ENCODE results near the gene CDC42SE2. TPM values are rescaled to one million over a fixed set of nuclear protein-coding genes. Genes with fewer than 3 reads are reported as not detected.
"Not testable (repeated sequence)": the region's sequence is repeated elsewhere in the genome, so short reads cannot be mapped to it uniquely, and the experiment has no call there.

CDC42SE2 gene
- total RNA-seq, 1 donor from 2014 or later: 24.1 TPM

GRCh38 chr5:131250751-131251475 is 12.9 kb upstream of the CDC42SE2 start:
- no peaks in the 10 kb centered on the region for H3K4me1 Mint-ChIP-seq
- no peak overlapping the region for H3K4me3 Mint-ChIP-seq
- H3K9me3 Mint-ChIP-seq: no peaks in the 10 kb centered on the region
- DNase-seq (ENCODE audit: low read depth, low spot score): no peak
- no peak overlapping the region for H3K27ac Mint-ChIP-seq (ENCODE audit: unreplicated experiment)
- no peaks in the 10 kb centered on the region for H3K27me3 Mint-ChIP-seq (ENCODE audit: low read depth)
- H3K36me3 Mint-ChIP-seq (ENCODE audit: low read depth): no peaks in the 10 kb centered on the region
- no peak for TF ChIP-seq CTCF (conservative IDR thresholded peaks at IDR 0.05)

GRCh38 chr5:131252824-131253171 is 11.1 kb upstream of the CDC42SE2 start:
- no peak for TF ChIP-seq CTCF (conservative IDR thresholded peaks at IDR 0.05)
- Mint-ChIP-seq H3K36me3 (ENCODE audit: low read depth) (no peaks in the 10 kb centered on the region), H3K9me3 (no peaks in the 10 kb centered on the region), H3K27me3 (ENCODE audit: low read depth) (no peaks in the 10 kb centered on the region), H3K4me1 (no peaks in the 10 kb centered on the region), H3K27ac (ENCODE audit: unreplicated experiment) (no peak overlapping the region), H3K4me3 (no peak overlapping the region)
- DNase-seq (ENCODE audit: low read depth, low spot score): no peak

- not testable (repeated sequence) for H3K4me3 Mint-ChIP-seq; H3K27me3 Mint-ChIP-seq (ENCODE audit: low read depth); H3K4me1 Mint-ChIP-seq; H3K36me3 Mint-ChIP-seq (ENCODE audit: low read depth); H3K9me3 Mint-ChIP-seq; DNase-seq (ENCODE audit: low read depth, low spot score); H3K27ac Mint-ChIP-seq (ENCODE audit: unreplicated experiment)
Observed at GRCh38 chr5:131254025-131254424, 9.8 kb upstream of the CDC42SE2 start.

- no peaks in the 10 kb centered on the region for H3K36me3 Mint-ChIP-seq (ENCODE audit: low read depth)
Observed at GRCh38 chr5:131254741-131255140, 9.1 kb upstream of the CDC42SE2 start.

GRCh38 chr5:131256507-131256823 is 7.4 kb upstream of the CDC42SE2 start:
- Mint-ChIP-seq H3K4me3 (no peak overlapping the region), H3K4me1 (no peaks in the 10 kb centered on the region), H3K27me3 (ENCODE audit: low read depth) (no peaks in the 10 kb centered on the region), H3K9me3 (no peaks in the 10 kb centered on the region), H3K36me3 (ENCODE audit: low read depth) (no peaks in the 10 kb centered on the region), H3K27ac (ENCODE audit: unreplicated experiment) (no peak overlapping the region)
- no peak for DNase-seq (ENCODE audit: low read depth, low spot score)
- TF ChIP-seq CTCF (conservative IDR thresholded peaks at IDR 0.05): no peak

More at GRCh38 chr5:131254741-131255140, 9.1 kb upstream of the CDC42SE2 start:
- Mint-ChIP-seq H3K27me3 (ENCODE audit: low read depth) (no peaks in the 10 kb centered on the region), H3K9me3 (no peaks in the 10 kb centered on the region), H3K4me1 (no peaks in the 10 kb centered on the region), H3K27ac (ENCODE audit: unreplicated experiment) (no peak overlapping the region), H3K4me3 (no peak overlapping the region)
- TF ChIP-seq CTCF (conservative IDR thresholded peaks at IDR 0.05): no peak
- no peak for DNase-seq (ENCODE audit: low read depth, low spot score)

GRCh38 chr5:131258733-131259132 is 5.1 kb upstream of the CDC42SE2 start:
- H3K4me3 Mint-ChIP-seq: no peak overlapping the region
- H3K36me3 Mint-ChIP-seq (ENCODE audit: low read depth): no peaks in the 10 kb centered on the region
- DNase-seq (ENCODE audit: low read depth, low spot score): no peak
- no peak overlapping the region for H3K27ac Mint-ChIP-seq (ENCODE audit: unreplicated experiment)
- H3K4me1 Mint-ChIP-seq: peaks cover 9% of the 10 kb centered on the region
- no peaks in the 10 kb centered on the region for H3K9me3 Mint-ChIP-seq
- no peaks in the 10 kb centered on the region for H3K27me3 Mint-ChIP-seq (ENCODE audit: low read depth)
- TF ChIP-seq CTCF (conservative IDR thresholded peaks at IDR 0.05): no peak
